ENCODE results near the gene LAMA3.

GRCh38 chr18:23701544-23702064 lies 12.4 kb downstream of the LAMA3 start:
- no peak for TF ChIP-seq CTCF (IDR thresholded peaks at IDR 0.05)
- TF ChIP-seq POLR2A (IDR thresholded peaks at IDR 0.05): no peak
